Ramos (cell line): ENCODE data around the gene HIP1.
"Not testable (repeated sequence)": the region's sequence is repeated elsewhere in the genome, so short reads cannot be mapped to it uniquely, and the experiment has no call there.

Experiments used
- in situ Hi-C: fragments of 300-500 bp; cut with MboI; formaldehyde crosslinking; loops from one replicate; pipeline ENCODE4 v1.14.3; 2022; ENCODE audit warnings: low sequenced_read_pairs; ENCODE audit not compliant: unreplicated experiment

Gene HIP1

DNA sequence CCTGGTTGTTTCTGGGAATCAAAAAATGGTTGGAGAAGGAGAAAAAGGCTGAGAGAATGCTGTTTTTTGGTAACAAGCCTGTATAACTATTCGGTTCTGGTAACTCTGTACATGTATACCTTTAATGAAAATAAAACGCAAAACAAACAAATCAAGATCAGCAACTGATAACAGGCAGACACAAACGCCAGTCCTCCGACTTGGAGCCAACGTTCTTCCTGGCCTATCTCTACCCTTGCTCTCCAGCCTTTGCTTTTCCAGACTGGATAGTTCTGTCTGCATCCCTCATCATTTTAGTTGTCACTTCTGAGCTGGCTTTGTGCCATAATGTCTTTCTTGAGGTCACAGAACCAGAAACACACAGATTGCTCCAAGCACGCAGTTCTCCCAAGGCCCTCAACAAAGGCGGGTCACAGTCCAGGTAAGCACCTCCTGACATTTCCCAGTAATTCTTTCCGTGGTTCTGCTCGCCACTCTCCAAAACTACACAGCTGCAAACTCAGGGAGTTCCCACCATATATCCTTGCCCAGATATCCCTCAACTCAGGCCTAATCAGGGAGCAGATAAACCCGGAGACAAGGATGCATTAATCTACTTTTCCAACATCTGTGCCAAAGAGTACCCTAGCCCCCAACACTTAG, 20.2 kb downstream of the HIP1 start:
- in situ Hi-C loops, result no loop called here

DNA sequence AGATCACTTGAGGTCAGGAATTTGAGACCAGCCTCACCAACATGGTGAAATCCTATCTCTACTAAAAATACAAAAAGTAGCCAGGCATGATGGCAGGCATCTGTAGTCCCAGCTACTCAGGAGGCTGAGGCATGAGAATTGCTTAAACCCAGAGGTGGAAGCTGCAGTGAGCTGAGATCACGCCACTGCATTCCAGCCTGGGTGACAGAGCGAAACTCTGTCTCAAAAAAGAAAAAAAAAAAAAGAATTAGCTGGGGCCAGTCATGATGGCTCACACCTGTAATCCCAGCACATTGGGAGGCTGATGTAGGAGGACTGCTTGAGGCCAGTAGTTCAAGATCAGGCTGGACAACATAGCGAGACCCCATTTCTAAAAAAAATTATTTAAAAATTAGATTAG, 21.0 kb downstream of the HIP1 start:
- in situ Hi-C loops, result not testable (repeated sequence)

- in situ Hi-C loops, result no loop called here
Measured at GRCh38 chr7:75716992-75717626, 21.6 kb downstream of the HIP1 start.

- in situ Hi-C loops, result no loop called here
Measured at GRCh38 chr7:75715864-75716263, 22.9 kb downstream of the HIP1 start.

DNA sequence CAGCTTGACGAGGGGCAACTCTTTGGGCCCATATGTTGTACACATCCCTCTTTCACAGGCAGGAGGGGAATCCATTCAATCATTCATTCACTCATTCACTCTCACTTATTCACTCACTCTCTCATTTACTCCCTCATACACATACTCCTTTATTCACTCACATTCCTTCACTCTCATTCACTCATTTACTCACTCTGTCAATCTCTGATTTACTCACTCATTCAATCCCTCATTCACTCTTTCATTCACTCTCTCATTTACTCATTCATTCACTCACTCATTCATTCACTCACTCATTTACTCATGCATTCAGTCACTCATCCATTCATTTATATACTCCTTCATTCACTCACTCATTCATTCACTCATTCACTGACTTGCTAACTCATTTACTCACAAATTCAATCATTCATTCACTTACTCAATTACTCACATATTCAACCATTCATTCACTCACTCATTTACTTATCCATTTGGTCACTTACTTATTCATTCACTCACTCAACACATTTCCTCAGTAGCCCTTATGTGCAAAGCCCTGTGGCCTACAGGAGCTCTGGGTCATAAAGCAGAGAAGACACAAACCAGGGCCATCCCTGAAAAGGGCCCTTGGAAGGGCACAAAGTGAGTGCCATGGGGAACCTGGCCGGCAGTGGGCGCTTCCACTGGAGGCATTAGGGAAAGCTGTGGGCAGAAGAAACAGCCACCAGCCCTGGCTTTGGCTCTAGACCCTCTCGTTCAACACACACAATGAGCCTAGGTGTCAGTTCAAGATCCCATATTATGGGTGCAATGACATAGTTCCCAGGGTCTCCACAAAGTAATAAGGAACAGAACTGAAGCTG, 26.0 kb downstream of the HIP1 start:
- in situ Hi-C loops, result no loop called here

DNA sequence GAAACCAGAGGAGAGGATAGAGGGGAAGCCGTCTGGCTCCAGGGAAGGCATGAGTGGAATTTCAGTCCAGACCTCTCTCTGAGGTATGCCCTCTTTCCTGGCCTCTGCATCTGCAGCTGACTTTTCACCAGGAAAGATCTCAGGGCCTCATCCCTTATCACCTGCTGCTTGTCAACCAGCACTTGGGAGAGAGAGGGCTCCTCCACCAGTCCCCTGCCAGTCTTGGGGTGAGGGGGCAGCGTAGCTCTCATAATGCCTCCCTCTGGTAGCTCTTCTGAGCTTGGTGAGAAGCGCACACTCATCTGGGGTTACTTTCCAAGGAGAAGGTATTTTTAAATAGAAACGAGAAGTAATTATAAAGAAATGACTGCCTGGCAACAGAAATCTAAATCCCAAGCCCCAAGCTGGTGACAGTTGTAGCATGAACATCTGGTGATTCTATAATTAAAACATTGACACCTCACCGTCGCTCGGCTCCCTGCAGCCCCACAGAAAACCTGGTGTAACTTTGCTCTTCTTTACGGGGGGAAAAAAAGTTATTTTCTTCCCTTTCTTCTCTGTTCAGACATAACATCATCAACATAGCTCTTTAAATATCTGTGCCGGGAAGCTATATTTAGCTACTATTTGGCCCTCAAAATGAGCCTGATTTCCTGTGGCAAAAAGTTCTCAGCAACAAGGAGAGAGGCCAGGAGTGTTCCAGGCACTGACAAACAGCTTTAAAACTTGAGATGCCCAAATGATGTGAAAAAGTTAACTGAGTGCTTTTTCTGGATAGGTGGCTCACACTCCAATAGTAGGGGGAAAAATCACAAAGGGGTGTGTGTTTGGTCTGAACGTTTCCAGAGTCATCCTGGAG, 26.9 kb downstream of the HIP1 start:
- in situ Hi-C loops, result no loop called here

GRCh38 chr7:75711076-75711475, 27.7 kb downstream of the HIP1 start:
- in situ Hi-C loops, result no loop called here

- in situ Hi-C loops, result no loop called here
Measured at GRCh38 chr7:75704928-75705327, 33.8 kb downstream of the HIP1 start.

GRCh38 chr7:75702515-75702914, 36.2 kb downstream of the HIP1 start:
- in situ Hi-C loops, result no loop called here

GRCh38 chr7:75699993-75700392, 38.7 kb downstream of the HIP1 start:
- in situ Hi-C loops, result loop anchor here (10.0 kb wide), 1 partner anchor 55 kb away; no protein-coding TSS in a partner anchor

GRCh38 chr7:75698358-75698757, 40.4 kb downstream of the HIP1 start:
- in situ Hi-C loops, result loop anchor here (10.0 kb wide), 1 partner anchor 56 kb away; no protein-coding TSS in a partner anchor

DNA sequence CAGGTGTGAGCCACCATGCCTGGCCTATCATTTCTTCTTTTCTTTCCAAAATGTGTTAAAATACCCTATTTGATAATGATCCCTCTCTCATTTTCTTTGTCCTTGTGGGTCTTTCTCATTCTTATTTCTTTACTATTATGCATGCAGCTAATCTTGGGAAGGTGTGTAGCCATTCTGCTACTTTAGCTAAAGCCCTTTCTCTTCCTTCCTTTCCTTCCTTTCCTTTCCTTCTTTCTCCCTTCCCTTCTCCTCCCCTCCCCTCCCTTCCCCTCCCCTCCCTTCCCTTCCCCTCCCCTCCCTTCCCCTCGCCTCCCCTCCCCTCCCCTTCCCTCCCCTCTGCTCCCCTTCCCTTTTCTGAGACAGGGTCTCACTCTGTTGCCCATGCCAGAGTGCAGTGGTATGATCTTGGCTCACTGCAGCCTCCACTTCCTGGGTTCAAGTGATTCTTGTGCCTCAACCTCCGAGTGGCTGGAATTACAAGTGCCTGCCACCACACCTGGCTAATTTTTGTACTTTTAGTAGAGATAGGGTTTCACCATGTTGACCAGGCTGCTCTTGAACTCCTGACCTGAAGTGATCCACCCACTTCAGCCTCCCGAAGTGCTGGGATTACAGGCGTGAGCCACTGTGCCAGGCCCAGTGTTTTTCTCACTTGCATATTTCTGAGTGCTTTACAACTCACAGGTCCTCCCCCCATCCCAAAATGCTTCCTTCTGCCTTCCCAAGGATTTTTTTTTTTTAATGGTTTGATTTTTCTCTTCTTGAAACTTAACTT, 42.3 kb downstream of the HIP1 start:
- in situ Hi-C loops, result loop anchor here (10.0 kb wide), 1 partner anchor 58 kb away; no protein-coding TSS in a partner anchor

GRCh38 chr7:75694638-75695399, 43.9 kb downstream of the HIP1 start:
- in situ Hi-C loops, result loop anchor here (10.0 kb wide), 1 partner anchor 60 kb away; no protein-coding TSS in a partner anchor

- in situ Hi-C loops, result loop anchor here (10.0 kb wide), 1 partner anchor 61 kb away; no protein-coding TSS in a partner anchor
Measured at GRCh38 chr7:75693668-75694067, 45.1 kb downstream of the HIP1 start.

DNA sequence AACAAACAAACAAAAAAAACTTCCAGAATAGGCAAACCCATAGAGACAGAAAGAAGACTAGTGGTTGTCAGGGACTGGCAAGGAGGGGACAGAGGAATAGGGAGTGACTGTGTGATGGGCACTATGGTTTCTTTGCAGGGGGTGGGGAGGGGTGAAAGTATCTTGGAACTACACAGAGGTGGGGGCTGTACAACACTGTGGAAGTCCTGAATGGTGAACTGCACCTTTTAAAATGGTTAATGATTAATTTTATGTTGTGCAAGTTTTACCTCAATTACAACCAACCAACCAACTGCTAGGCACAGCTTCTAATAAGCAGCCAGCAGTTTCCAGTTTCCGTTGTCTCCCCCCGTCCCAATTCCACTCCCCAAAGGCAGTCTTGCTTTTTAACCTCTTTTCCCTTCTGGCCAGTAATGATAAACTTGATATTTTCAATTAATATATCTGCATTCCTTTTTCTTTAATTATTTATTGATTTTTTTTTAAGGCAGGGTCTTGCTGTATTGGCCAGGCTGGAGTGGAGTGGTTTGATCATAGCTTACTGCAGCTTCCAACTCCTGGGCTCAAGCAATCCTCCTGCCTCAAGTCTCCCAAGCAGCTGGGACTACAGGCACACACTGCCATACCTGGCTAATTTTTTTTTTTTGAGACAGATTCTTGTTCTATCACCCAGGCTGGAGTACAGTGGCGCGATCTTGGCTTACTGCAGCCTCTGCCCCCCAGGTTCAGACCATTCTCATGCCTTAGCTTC, 46.8 kb downstream of the HIP1 start:
- in situ Hi-C loops, result loop anchor here (10.0 kb wide), 1 partner anchor 63 kb away; no protein-coding TSS in a partner anchor

DNA sequence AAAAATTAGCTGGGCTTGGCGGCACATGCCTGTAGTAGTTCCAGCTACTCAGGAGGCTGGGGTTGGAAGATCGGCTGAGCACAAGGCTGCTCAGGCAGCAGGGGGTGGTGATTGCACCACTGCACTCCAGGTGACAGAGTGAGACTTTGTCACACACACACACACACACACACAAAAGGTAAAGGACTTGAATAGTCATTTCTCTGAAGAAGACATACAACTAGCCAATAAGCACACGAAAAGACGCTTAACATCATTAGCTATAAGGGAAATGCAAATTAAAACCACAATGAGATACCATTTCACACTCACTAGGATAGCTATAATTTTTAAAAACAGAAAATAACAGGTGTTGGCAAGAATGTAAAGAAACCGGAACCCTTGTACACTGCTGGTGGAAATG, 48.6 kb downstream of the HIP1 start:
- in situ Hi-C loops, result loop anchor here (10.0 kb wide), 1 partner anchor 65 kb away; no protein-coding TSS in a partner anchor

DNA sequence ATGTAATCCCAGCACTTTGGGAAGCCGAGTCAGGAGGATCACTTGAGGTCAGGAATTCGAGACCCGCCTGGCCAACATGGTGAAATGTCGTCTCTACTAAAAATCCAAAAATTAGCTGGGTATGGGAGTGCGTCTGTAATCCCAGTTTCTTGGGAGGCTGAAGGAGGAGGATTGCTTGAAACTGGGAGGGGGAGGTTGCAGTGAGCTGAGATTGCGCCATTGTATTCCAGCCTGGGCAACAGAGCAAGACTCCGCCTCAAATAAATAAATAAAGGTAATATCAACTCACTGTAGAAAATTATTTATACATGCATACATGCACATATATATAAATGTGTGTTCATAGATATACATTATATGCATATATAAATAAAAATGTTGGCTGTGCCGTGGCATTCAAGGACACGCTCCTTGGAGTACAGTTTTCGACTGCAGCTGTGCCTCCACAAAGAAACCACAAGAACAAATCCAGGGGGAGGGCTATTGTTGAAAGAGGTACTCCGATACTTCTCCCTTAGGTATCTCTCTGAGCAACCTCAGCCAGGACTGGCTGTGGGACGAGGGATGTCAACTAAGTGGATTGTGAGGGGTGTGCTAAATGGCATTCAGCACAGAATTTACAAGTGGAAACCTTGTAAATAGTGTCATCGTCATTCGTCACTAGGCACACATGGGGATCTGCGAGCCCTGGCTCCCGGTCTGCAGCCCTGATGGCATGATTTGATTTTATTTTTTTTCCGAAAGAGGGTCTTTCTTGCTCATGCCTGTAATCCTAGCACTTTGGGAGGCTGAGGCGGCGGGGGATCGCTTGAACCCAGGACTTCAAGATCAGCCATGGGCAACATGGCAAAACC, 49.3 kb downstream of the HIP1 start:
- in situ Hi-C loops, result loop anchor here (10.0 kb wide), 1 partner anchor 65 kb away; no protein-coding TSS in a partner anchor
